Right cardiac atrium (tissue), 5 donors: Measurements from ENCODE around the gene PLBD1. TPM values are rescaled to one million over a fixed set of nuclear protein-coding genes. Genes with fewer than 3 reads are reported as not detected.

Source experiments
- polyA plus RNA-seq: library from polyadenylated mRNA; stranded (reverse); fragments of 200-250 nt; gene quantifications from one replicate; pipeline ENCODE4 v1.2.3, GENCODE V29; 2013
- total RNA-seq, 4 donors: library from RNA; stranded (reverse); fragmentation: NEBNext Ultra II Directional; extraction: Animal tissue kit (Norgen Biotek cat#: 25700); gene quantifications; one replicate each; pipeline ENCODE4 v1.2.1, GENCODE V29; 2021
- donor health status: healthy with polysubstance abuse.
- donor health status: DM: no; HTN: yes; CAD: no.
- donor health status: DM: no; HTN: no; CAD: no.
- donor health status: DM: no; HTN: yes; CAD: no; lungs with severe emphysema.
- donor health status: DM: yes; HTN: yes; CAD: no.

PLBD1 gene
- total and polyA plus RNA-seq, 5 donors: 12.7 to 30.9 (median 23.7) TPM

Other genes starting within 250 kb of the PLBD1 start
- 10 to 100 TPM; 61.4 to 77.7 (median 74.6) TPM for gene ATF7IP, start 202.2 kb downstream of the PLBD1 start, total RNA-seq
- 13.3 TPM for gene ATF7IP, start 202.2 kb downstream of the PLBD1 start, polyA plus RNA-seq
- not detected for gene GUCY2C, start 128.7 kb upstream of the PLBD1 start, total RNA-seq
- gene GUCY2C, start 128.7 kb upstream of the PLBD1 start, polyA plus RNA-seq: 0.02 TPM
- 10 to 100 TPM; 51.9 to 63.7 (median 54.1) TPM for gene WBP11, start 235.6 kb upstream of the PLBD1 start, total RNA-seq
- gene WBP11, start 235.6 kb upstream of the PLBD1 start, polyA plus RNA-seq: 19.3 TPM
- 1 to 10 TPM; 1.4 to 2.7 (median 1.5) TPM for gene C12orf60, start 235.8 kb upstream of the PLBD1 start, total RNA-seq
- 3.8 TPM for gene C12orf60, start 235.8 kb upstream of the PLBD1 start, polyA plus RNA-seq
- under 1 TPM; 0.53 to 0.85 (median 0.68) TPM for gene SMCO3, start 246.3 kb upstream of the PLBD1 start, total RNA-seq
- 1.5 TPM for gene SMCO3, start 246.3 kb upstream of the PLBD1 start, polyA plus RNA-seq